ENCODE results near the gene GANC. TPM values are rescaled to one million over a fixed set of nuclear protein-coding genes. Genes with fewer than 3 reads are reported as not detected.

Gene GANC
- total and polyA plus RNA-seq, 9 of the 15 experiments (the other 6 are each of a cell fraction or from before 2014, with no cell fraction given), result 10.9 to 19.0 (median 14.5) TPM

DNA sequence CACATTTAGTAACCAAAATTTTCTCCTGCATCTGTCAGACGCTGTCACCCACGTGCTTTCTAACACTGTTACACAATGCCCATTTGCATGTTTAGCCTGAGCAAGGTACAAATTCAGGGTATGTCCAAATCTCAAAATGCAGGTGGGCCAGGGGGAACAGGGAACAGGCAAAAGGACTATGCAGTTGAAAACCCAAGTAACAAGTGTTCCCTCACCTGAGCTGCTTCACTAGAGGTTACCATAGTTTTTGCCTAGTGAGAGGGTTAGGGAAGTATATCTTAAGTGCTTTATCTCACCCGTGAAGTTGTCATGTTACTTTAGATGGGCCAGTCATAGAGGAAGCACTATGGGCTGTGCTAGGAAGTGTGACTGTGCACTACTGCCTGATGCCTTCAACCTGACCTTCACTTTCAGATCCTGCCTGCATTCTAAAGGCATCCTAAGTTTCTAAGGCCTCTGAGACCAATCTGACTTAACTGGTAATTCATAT, 6.3 kb downstream of the GANC start (continued):
- TF ChIP-seq LCOR (CRISPR knock-in tag; IDR thresholded peaks at IDR 0.05) (no peak; the same call in 1 of the 2 replicates), ZNF143 (CRISPR knock-in tag; IDR thresholded peaks at IDR 0.05) (no peak), NBN (IDR thresholded peaks at IDR 0.05; ENCODE audit: low read depth) (no peak; the same call in 1 of the 2 replicates), ZNF174 (CRISPR knock-in tag; IDR thresholded peaks at IDR 0.05) (no peak), ZNF263 (CRISPR knock-in tag; IDR thresholded peaks at IDR 0.05; ENCODE audit: borderline replicate concordance) (no peak), ZNF140 (CRISPR knock-in tag; IDR thresholded peaks at IDR 0.05) (no peak), PHB2 (IDR thresholded peaks at IDR 0.05; ENCODE audit: low read depth) (no peak), FOXK1 (CRISPR knock-in tag; IDR thresholded peaks at IDR 0.05; ENCODE audit: borderline replicate concordance) (no peak), TCF3 (CRISPR knock-in tag; IDR thresholded peaks at IDR 0.05) (no peak), MTA3 (IDR thresholded peaks at IDR 0.05; ENCODE audit: borderline replicate concordance) (0 out of 2 replicates have a peak, but pooled peaks have one; percentile 32), ZSCAN29 (IDR thresholded peaks at IDR 0.05) (no peak), RAD51 (IDR thresholded peaks at IDR 0.05; ENCODE audit: borderline replicate concordance, low read depth) (0 out of 2 replicates have a peak, but pooled peaks have one; percentile 14), TFAM (CRISPR knock-in tag; conservative IDR thresholded peaks at IDR 0.05) (no peak), E2F3 (CRISPR knock-in tag; IDR thresholded peaks at IDR 0.05) (no peak), FOSL1 (tag; conservative IDR thresholded peaks at IDR 0.05) (no peak), CBX5 (IDR thresholded peaks at IDR 0.05; ENCODE audit: borderline replicate concordance, low read depth) (no peak), POLR2H (tag; IDR thresholded peaks at IDR 0.05; ENCODE audit: low read depth) (no peak), PRPF4 (IDR thresholded peaks at IDR 0.05; ENCODE audit: insufficient read depth, low read depth, low read length, poor library complexity, severe bottlenecking) (no peak), ZC3H8 (IDR thresholded peaks at IDR 0.05) (no peak), ETV6 (IDR thresholded peaks at IDR 0.05; ENCODE audit: borderline replicate concordance in 1 of 2, low read depth in 2 of 2, low read length in 1 of 2) (no peak), ETV6 (CRISPR knock-in tag; IDR thresholded peaks at IDR 0.05; ENCODE audit: borderline replicate concordance) (no peak), EZH2 (IDR thresholded peaks at IDR 0.05; ENCODE audit: borderline replicate concordance, low read depth, low read length) (no peak), RBM14 (IDR thresholded peaks at IDR 0.05; ENCODE audit: borderline replicate concordance, insufficient read depth, low read depth, low read length) (no peak), ZNF12 (CRISPR knock-in tag; IDR thresholded peaks at IDR 0.05) (no peak)
- TF ChIP-seq, protein P1, sequence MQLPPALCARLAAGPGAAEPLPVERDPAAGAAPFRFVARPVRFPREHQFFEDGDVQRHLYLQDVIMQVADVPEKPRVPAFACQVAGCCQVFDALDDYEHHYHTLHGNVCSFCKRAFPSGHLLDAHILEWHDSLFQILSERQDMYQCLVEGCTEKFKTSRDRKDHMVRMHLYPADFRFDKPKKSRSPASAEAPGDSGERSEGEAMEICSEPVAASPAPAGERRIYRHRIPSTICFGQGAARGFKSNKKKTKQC (CRISPR knock-in tag; IDR thresholded peaks at IDR 0.05), result no peak
- TF ChIP-seq, protein P2, sequence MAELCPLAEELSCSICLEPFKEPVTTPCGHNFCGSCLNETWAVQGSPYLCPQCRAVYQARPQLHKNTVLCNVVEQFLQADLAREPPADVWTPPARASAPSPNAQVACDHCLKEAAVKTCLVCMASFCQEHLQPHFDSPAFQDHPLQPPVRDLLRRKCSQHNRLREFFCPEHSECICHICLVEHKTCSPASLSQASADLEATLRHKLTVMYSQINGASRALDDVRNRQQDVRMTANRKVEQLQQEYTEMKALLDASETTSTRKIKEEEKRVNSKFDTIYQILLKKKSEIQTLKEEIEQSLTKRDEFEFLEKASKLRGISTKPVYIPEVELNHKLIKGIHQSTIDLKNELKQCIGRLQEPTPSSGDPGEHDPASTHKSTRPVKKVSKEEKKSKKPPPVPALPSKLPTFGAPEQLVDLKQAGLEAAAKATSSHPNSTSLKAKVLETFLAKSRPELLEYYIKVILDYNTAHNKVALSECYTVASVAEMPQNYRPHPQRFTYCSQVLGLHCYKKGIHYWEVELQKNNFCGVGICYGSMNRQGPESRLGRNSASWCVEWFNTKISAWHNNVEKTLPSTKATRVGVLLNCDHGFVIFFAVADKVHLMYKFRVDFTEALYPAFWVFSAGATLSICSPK (IDR thresholded peaks at IDR 0.05; ENCODE audit: borderline replicate concordance), result no peak
- TF ChIP-seq, protein P3, sequence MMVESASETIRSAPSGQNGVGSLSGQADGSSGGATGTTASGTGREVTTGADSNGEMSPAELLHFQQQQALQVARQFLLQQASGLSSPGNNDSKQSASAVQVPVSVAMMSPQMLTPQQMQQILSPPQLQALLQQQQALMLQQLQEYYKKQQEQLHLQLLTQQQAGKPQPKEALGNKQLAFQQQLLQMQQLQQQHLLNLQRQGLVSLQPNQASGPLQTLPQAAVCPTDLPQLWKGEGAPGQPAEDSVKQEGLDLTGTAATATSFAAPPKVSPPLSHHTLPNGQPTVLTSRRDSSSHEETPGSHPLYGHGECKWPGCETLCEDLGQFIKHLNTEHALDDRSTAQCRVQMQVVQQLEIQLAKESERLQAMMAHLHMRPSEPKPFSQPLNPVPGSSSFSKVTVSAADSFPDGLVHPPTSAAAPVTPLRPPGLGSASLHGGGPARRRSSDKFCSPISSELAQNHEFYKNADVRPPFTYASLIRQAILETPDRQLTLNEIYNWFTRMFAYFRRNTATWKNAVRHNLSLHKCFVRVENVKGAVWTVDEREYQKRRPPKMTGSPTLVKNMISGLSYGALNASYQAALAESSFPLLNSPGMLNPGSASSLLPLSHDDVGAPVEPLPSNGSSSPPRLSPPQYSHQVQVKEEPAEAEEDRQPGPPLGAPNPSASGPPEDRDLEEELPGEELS (CRISPR knock-in tag; IDR thresholded peaks at IDR 0.05; ENCODE audit: borderline replicate concordance), result no peak
